KMS-11 (cell line): Measurements from ENCODE around the gene HHATL.

Experiments
- H2AFZ ChIP-seq: fragments of 200-600 bp; sonication (generic); 2 replicates; pipeline ENCODE4 v1.6.1; 2016; ENCODE audit warnings: antibody characterized with exemption, mixed run types, low read depth
- H3K27ac ChIP-seq: fragments of 200-600 bp; sonication (generic); 2 replicates; pipeline ENCODE4 v1.6.1; 2016; ENCODE audit warnings: mild to moderate bottlenecking, mixed run types
- H3K27me3 ChIP-seq: fragments of 200-600 bp; sonication (generic); 2 replicates; pipeline ENCODE4 v1.6.1; 2017; ENCODE audit warnings: mild to moderate bottlenecking, low read depth, mixed run types, moderate library complexity; ENCODE audit not compliant: insufficient read depth
- H3K36me3 ChIP-seq: fragments of 200-600 bp; sonication (generic); 2 replicates; pipeline ENCODE4 v1.6.1; 2017; ENCODE audit warnings: mild to moderate bottlenecking, mixed run types; ENCODE audit not compliant: insufficient read depth
- H3K4me1 ChIP-seq: fragments of 200-600 bp; sonication (generic); 2 replicates; pipeline ENCODE4 v1.6.1; 2016; ENCODE audit warnings: mild to moderate bottlenecking, low read depth, mixed run types; ENCODE audit not compliant: poor library complexity, severe bottlenecking
- H3K4me2 ChIP-seq: fragments of 200-600 bp; sonication (generic); 2 replicates; pipeline ENCODE4 v1.7.0; 2016; ENCODE audit warnings: mild to moderate bottlenecking, mixed run types
- H3K4me3 ChIP-seq: fragments of 200-600 bp; sonication (generic); IDR thresholded peaks from 2 replicates; pipeline ENCODE4 v1.6.1; 2017; ENCODE audit warnings: low read depth, low read length, mixed read lengths; ENCODE audit not compliant: insufficient read depth
- H3K79me2 ChIP-seq: fragments of 200-600 bp; sonication (generic); 2 replicates; pipeline ENCODE4 v1.6.1; 2016; ENCODE audit warnings: low read depth, mixed run types; ENCODE audit not compliant: insufficient read depth
- H3K9ac ChIP-seq: fragments of 200-600 bp; sonication (generic); 2 replicates; pipeline ENCODE4 v1.6.1; 2016; ENCODE audit warnings: mild to moderate bottlenecking, mixed run types
- H4K20me1 ChIP-seq: fragments of 200-600 bp; sonication (generic); 2 replicates; pipeline ENCODE4 v1.6.1; 2016; ENCODE audit warnings: mild to moderate bottlenecking, mixed run types; ENCODE audit not compliant: insufficient read depth
- CTCF ChIP-seq: fragments of 200-600 bp; sonication (generic); conservative IDR thresholded peaks from 2 replicates; pipeline ENCODE4 v1.6.1; 2017; ENCODE audit warnings: low read depth, mild to moderate bottlenecking, antibody characterized with exemption, low read length, moderate library complexity, mixed read lengths

Gene HHATL

GRCh38 chr3:42689421-42690014, 13.1 kb downstream of the HHATL start:
- no peak overlapping the region for H3K4me2 ChIP-seq
- no peaks in the 10 kb centered on the region for H3K36me3 ChIP-seq
- no peaks in the 10 kb centered on the region for H4K20me1 ChIP-seq
- H3K4me1 ChIP-seq, result no peaks in the 10 kb centered on the region
- H3K9ac ChIP-seq, result no peak overlapping the region
- H3K79me2 ChIP-seq, result no peaks in the 10 kb centered on the region
- no peak overlapping the region for H3K27ac ChIP-seq
- TF ChIP-seq CTCF, result no peak
- H2AFZ ChIP-seq, result no peak overlapping the region
- H3K4me3 ChIP-seq, result no peak overlapping the region
- no peaks in the 10 kb centered on the region for H3K27me3 ChIP-seq

GRCh38 chr3:42688487-42689420, 13.8 kb downstream of the HHATL start:
- Histone ChIP-seq H3K27ac (no peak overlapping the region), H3K36me3 (no peaks in the 10 kb centered on the region), H3K27me3 (no peaks in the 10 kb centered on the region), H3K4me2 (no peak overlapping the region), H3K79me2 (no peaks in the 10 kb centered on the region), H3K9ac (no peak overlapping the region), H3K4me3 (no peak overlapping the region), H4K20me1 (no peaks in the 10 kb centered on the region), H2AFZ (no peak overlapping the region), H3K4me1 (no peaks in the 10 kb centered on the region)
- TF ChIP-seq CTCF, result no peak

- TF ChIP-seq CTCF, result no peak
- Histone ChIP-seq H4K20me1 (no peaks in the 10 kb centered on the region), H2AFZ (no peak overlapping the region), H3K9ac (no peak overlapping the region), H3K4me3 (no peak overlapping the region), H3K4me2 (no peak overlapping the region), H3K27ac (no peak overlapping the region), H3K27me3 (no peaks in the 10 kb centered on the region), H3K4me1 (no peaks in the 10 kb centered on the region), H3K36me3 (no peaks in the 10 kb centered on the region), H3K79me2 (no peaks in the 10 kb centered on the region)
Measured at GRCh38 chr3:42688016-42688415, 14.6 kb downstream of the HHATL start.

GRCh38 chr3:42686832-42687650, 15.6 kb downstream of the HHATL start:
- Histone ChIP-seq H3K9ac (no peak overlapping the region), H3K4me1 (no peaks in the 10 kb centered on the region), H3K4me2 (no peak overlapping the region), H3K27me3 (no peaks in the 10 kb centered on the region), H2AFZ (no peak overlapping the region), H4K20me1 (no peaks in the 10 kb centered on the region), H3K36me3 (no peaks in the 10 kb centered on the region), H3K79me2 (no peaks in the 10 kb centered on the region), H3K27ac (no peak overlapping the region), H3K4me3 (no peak overlapping the region)
- TF ChIP-seq CTCF, result no peak
